H1 (cell line): ENCODE data around the gene ZMYM4.
"Not testable (repeated sequence)": the region's sequence is repeated elsewhere in the genome, so short reads cannot be mapped to it uniquely, and the experiment has no call there.

Experiments
- BRCA1 ChIP-seq: IDR thresholded peaks from 2 replicates; pipeline ENCODE4 v1.6.1; 2012; ENCODE audit warnings: low read depth, low read length, improper control_type of control experiment
- CBX5 ChIP-seq: fragments of 300-800, 300-1000 bp; sonication (generic); IDR thresholded peaks from 2 replicates; pipeline ENCODE4 v1.7.1; 2016; ENCODE audit warnings: antibody characterized with exemption, low read length, low read depth
- CTCF ChIP-seq, 3 experiments: IDR thresholded peaks; 1 replicate in 2 of 3; 2 replicates in 1 of 3; pipeline versions ENCODE4 v1.5.1 to v1.6.1; 2011; ENCODE audit warnings: low read length in 3 of 3, mild to moderate bottlenecking in 3 of 3, inconsistent platforms in 2 of 3, low read depth in 1 of 3, moderate library complexity in 1 of 3; ENCODE audit not compliant: insufficient read depth in 1 of 3; ENCODE audit errors: control extremely low read depth in 1 of 3
- EGR1 ChIP-seq: IDR thresholded peaks from 2 replicates; pipeline ENCODE4 v1.6.1; 2011; ENCODE audit warnings: low read depth, low read length, borderline replicate concordance
- EZH2 ChIP-seq: fragments of 200-600 bp; sonication (generic); IDR thresholded peaks from 2 replicates; pipeline ENCODE4 v1.7.1; 2012; ENCODE audit warnings: low read depth, mild to moderate bottlenecking, moderate library complexity, low read length, inconsistent platforms; ENCODE audit not compliant: severe bottlenecking
- HDAC6 ChIP-seq: IDR thresholded peaks from one replicate; pipeline ENCODE4 v1.7.1; 2012; ENCODE audit warnings: low read depth, mild to moderate bottlenecking, inconsistent platforms, low read length, moderate library complexity
- POLR2A ChIP-seq, 2 experiments: IDR thresholded peaks; 1 replicate in 1 of 2; 2 replicates in 1 of 2; pipeline ENCODE4 v1.6.1; 2011; ENCODE audit warnings: low read depth in 2 of 2, low read length in 2 of 2, mild to moderate bottlenecking in 2 of 2; ENCODE audit errors: control extremely low read depth in 1 of 2
- SIX5 ChIP-seq: IDR thresholded peaks from 2 replicates; pipeline ENCODE4 v1.6.1; 2011; ENCODE audit warnings: mild to moderate bottlenecking, low read depth, low read length
- SP2 ChIP-seq: IDR thresholded peaks from 2 replicates; pipeline ENCODE4 v1.6.1; 2012; ENCODE audit warnings: mild to moderate bottlenecking, low read length, inconsistent platforms
- TAF7 ChIP-seq: optimal IDR thresholded peaks from 2 replicates; pipeline ENCODE3; 2011; ENCODE audit warnings: low read depth, mild to moderate bottlenecking, inconsistent platforms, low read length, moderate library complexity, borderline replicate concordance
- TBP ChIP-seq: IDR thresholded peaks from 2 replicates; pipeline ENCODE4 v1.6.1; 2011; ENCODE audit warnings: low read depth, low read length, improper control_type of control experiment
- TCF12 ChIP-seq: IDR thresholded peaks from 2 replicates; pipeline ENCODE4 v1.6.1; 2011; ENCODE audit warnings: low read depth, mild to moderate bottlenecking, low read length
- YY1 ChIP-seq: IDR thresholded peaks from 2 replicates; pipeline ENCODE4 v1.6.1; 2011; ENCODE audit warnings: low read depth, mild to moderate bottlenecking, low read length
- TF ChIP-seq, protein P1 (sequence below): IDR thresholded peaks from 2 replicates; pipeline ENCODE4 v1.6.1; 2012; ENCODE audit warnings: inconsistent platforms

DNA sequence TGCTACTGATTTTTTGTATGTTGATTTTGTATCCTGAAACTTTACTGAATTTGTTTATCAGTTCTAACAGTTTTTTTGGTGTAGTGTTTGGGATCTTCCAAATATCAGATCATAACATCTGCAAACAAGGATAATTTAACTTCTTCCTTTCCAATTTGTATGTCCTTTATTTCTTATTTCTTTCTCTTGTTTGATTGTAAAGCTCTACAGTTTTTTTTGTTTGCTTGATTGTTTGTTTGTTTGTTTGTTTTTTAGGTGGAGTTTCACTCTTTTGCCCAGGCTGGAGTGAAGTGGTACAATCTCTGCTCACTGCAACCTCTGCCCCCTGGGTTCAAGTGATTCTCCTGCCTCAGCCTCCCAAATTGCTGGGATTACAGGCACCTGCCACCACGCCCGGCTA lies 31.7 kb upstream of the ZMYM4 start:
- not testable (repeated sequence) for TF ChIP-seq SIX5; CBX5; TAF7; YY1; HDAC6; EZH2; EGR1; SP2; CTCF (IDR thresholded peaks at IDR 0.05; ENCODE audit: control extremely low read depth in 1 of 3, insufficient read depth in 1 of 3, low read depth in 1 of 3, low read length in 3 of 3); POLR2A (IDR thresholded peaks at IDR 0.05; ENCODE audit: control extremely low read depth in 1 of 2, low read depth in 2 of 2, low read length in 2 of 2); TBP; TCF12; BRCA1
- TF ChIP-seq, protein P1, sequence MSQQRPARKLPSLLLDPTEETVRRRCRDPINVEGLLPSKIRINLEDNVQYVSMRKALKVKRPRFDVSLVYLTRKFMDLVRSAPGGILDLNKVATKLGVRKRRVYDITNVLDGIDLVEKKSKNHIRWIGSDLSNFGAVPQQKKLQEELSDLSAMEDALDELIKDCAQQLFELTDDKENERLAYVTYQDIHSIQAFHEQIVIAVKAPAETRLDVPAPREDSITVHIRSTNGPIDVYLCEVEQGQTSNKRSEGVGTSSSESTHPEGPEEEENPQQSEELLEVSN: not testable (repeated sequence)
